ENCODE measurements around the gene ZBTB34. TPM values are rescaled to one million over a fixed set of nuclear protein-coding genes. Genes with fewer than 3 reads are reported as not detected.

The ZBTB34 gene
- total RNA-seq, 3 donors from 2014 or later (not counting 1 experiment from before 2014, with no cell fraction given): 8.9 to 13.9 (median 12.0) TPM

- Histone ChIP-seq H3K27ac (ENCODE audit: low read length) (no peak overlapping the region), H3K27me3 (ENCODE audit: control insufficient read depth, insufficient read depth, low read length) (no peaks in the 10 kb centered on the region), H3K4me1 (ENCODE audit: control insufficient read depth, insufficient read depth, low read length) (no peaks in the 10 kb centered on the region), H3K36me3 (ENCODE audit: control insufficient read depth, insufficient read depth, low read length) (no peaks in the 10 kb centered on the region), H3K4me3 (ENCODE audit: low read length) (no peak overlapping the region), H3K9me3 (ENCODE audit: control insufficient read depth, insufficient read depth, low read length) (no peaks in the 10 kb centered on the region)
- H3K4me1 Mint-ChIP-seq: no peaks in the 10 kb centered on the region
- H3K9me3 Mint-ChIP-seq: no peaks in the 10 kb centered on the region
- intact Hi-C loops (cut with micrococcal nuclease): no loop called here
- H3K27ac Mint-ChIP-seq: no peak overlapping the region
- H3K4me3 Mint-ChIP-seq: no peak overlapping the region
- no peak for TF ChIP-seq CTCF (IDR thresholded peaks at IDR 0.05)
- peaks cover 16 to 24% of the 10 kb centered on the region in 2 donors for H3K27me3 Mint-ChIP-seq (ENCODE audit: low read depth in 2 of 2)
- ATAC-seq (no peak), DNase-seq (no peak)
- 84% methylated on average over 3 of the region's 3 CpGs for WGBS (ENCODE audit: insufficient coverage)
- no peaks in the 10 kb centered on the region for H3K36me3 Mint-ChIP-seq
Measured at GRCh38 chr9:126852086-126852688, 8.3 kb upstream of the ZBTB34 start.

GRCh38 chr9:126853667-126854066 lies 6.8 kb upstream of the ZBTB34 start:
- no peak overlapping the region for H3K4me3 Mint-ChIP-seq
- no peaks in the 10 kb centered on the region for H3K36me3 Mint-ChIP-seq

DNA sequence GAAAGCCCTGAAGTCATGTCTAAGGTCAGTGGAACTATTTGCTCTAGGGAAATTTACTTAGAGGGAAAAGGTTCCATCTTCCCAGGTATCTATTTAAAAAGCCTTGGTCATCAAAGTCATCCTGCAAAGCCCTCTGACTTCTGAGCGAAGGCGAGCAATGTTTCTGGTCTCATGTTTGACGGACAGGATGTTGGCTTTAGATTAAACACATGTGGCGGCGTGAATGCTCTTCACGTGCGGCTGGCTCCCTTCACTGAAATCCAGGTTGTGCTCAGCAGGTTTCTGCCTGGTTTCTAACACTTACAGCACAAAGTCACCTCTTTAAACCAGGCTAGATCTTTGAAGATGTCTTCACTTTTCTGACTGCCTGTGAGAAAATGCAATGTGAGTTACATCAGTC lies 5.7 kb upstream of the ZBTB34 start:
- Mint-ChIP-seq H3K36me3 (no peaks in the 10 kb centered on the region), H3K9me3 (no peaks in the 10 kb centered on the region), H3K27ac (no peak overlapping the region), H3K4me1 (no peaks in the 10 kb centered on the region), H3K4me3 (no peak overlapping the region), H3K27me3 (ENCODE audit: low read depth in 2 of 2) (peaks cover 25 to 30% of the 10 kb centered on the region in 2 donors)
- no peak for TF ChIP-seq CTCF (IDR thresholded peaks at IDR 0.05)
- Histone ChIP-seq H3K9me3 (ENCODE audit: control insufficient read depth, insufficient read depth, low read length) (no peaks in the 10 kb centered on the region), H3K27me3 (ENCODE audit: control insufficient read depth, insufficient read depth, low read length) (no peaks in the 10 kb centered on the region), H3K27ac (ENCODE audit: low read length) (no peak overlapping the region), H3K4me1 (ENCODE audit: control insufficient read depth, insufficient read depth, low read length) (peaks cover 3% of the 10 kb centered on the region), H3K36me3 (ENCODE audit: control insufficient read depth, insufficient read depth, low read length) (no peaks in the 10 kb centered on the region), H3K4me3 (ENCODE audit: low read length) (no peak overlapping the region)
- WGBS (ENCODE audit: insufficient coverage): 73% methylated on average over 7 of the region's 7 CpGs
- no peak for ATAC-seq
- no peak for DNase-seq
- intact Hi-C loops (cut with micrococcal nuclease): no loop called here

More at GRCh38 chr9:126853667-126854066, 6.8 kb upstream of the ZBTB34 start:
- intact Hi-C loops (cut with micrococcal nuclease): no loop called here
- Histone ChIP-seq H3K36me3 (ENCODE audit: control insufficient read depth, insufficient read depth, low read length) (no peaks in the 10 kb centered on the region), H3K4me3 (ENCODE audit: low read length) (no peak overlapping the region), H3K4me1 (ENCODE audit: control insufficient read depth, insufficient read depth, low read length) (no peaks in the 10 kb centered on the region), H3K27ac (ENCODE audit: low read length) (no peak overlapping the region), H3K27me3 (ENCODE audit: control insufficient read depth, insufficient read depth, low read length) (no peaks in the 10 kb centered on the region), H3K9me3 (ENCODE audit: control insufficient read depth, insufficient read depth, low read length) (no peaks in the 10 kb centered on the region)
- DNase-seq: no peak
- TF ChIP-seq CTCF (IDR thresholded peaks at IDR 0.05): no peak
- WGBS (ENCODE audit: insufficient coverage): 91% methylated on average over 5 of the region's 5 CpGs
- ATAC-seq: no peak
- H3K4me1 Mint-ChIP-seq: no peaks in the 10 kb centered on the region
- no peak overlapping the region for H3K27ac Mint-ChIP-seq
- H3K27me3 Mint-ChIP-seq (ENCODE audit: low read depth in 2 of 2): peaks cover 25 to 30% of the 10 kb centered on the region in 2 donors
- H3K9me3 Mint-ChIP-seq: no peaks in the 10 kb centered on the region

GRCh38 chr9:126856326-126856877 lies 4.0 kb upstream of the ZBTB34 start:
- Mint-ChIP-seq H3K4me3 (no peak overlapping the region), H3K4me1 (peaks cover 2 to 3% of the 10 kb centered on the region in 2 donors), H3K36me3 (no peaks in the 10 kb centered on the region), H3K9me3 (no peaks in the 10 kb centered on the region), H3K27ac (no peak overlapping the region), H3K27me3 (ENCODE audit: low read depth in 2 of 2) (peaks cover 25 to 27% of the 10 kb centered on the region in 2 donors)
- Histone ChIP-seq H3K4me3 (ENCODE audit: low read length) (no peak overlapping the region), H3K36me3 (ENCODE audit: control insufficient read depth, insufficient read depth, low read length) (no peaks in the 10 kb centered on the region), H3K27me3 (ENCODE audit: control insufficient read depth, insufficient read depth, low read length) (no peaks in the 10 kb centered on the region), H3K9me3 (ENCODE audit: control insufficient read depth, insufficient read depth, low read length) (no peaks in the 10 kb centered on the region), H3K27ac (ENCODE audit: low read length) (no peak overlapping the region), H3K4me1 (ENCODE audit: control insufficient read depth, insufficient read depth, low read length) (peaks cover 12% of the 10 kb centered on the region)
- ATAC-seq: no peak
- intact Hi-C loops (cut with micrococcal nuclease): no loop called here
- WGBS (ENCODE audit: insufficient coverage): 88% methylated on average over 5 of the region's 6 CpGs
- DNase-seq: no peak
- no peak for TF ChIP-seq CTCF (IDR thresholded peaks at IDR 0.05)
